ENCODE results near the gene DENND1B.

DNA sequence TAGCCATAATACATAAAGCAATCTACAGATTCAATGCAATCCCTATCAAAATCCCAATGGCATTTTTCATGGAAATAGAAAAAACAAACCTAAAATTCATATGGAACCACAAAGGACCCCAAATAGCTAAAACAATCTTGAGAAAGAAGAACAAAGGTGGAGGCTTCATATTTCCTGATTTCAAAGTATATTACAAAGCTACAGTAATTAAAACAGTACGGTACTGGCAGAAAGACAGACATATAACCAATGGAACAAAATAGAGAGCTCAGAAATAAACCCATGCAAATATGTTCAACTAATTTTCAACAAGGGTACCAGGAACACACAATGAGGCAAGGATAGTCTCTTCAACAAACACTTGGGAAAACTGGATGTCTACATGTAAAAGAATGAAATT is 87.0 kb downstream of the DENND1B start:
- TF ChIP-seq FOXA3 (CRISPR knock-in tag; conservative IDR thresholded peaks at IDR 0.05 in 1 of 2, IDR thresholded peaks at IDR 0.05 in 1 of 2), result no peak
- no peak for TF ChIP-seq CTCF (IDR thresholded peaks at IDR 0.05 in 2 of 3, conservative IDR thresholded peaks at IDR 0.05 in 1 of 3; ENCODE audit: insufficient read depth in 2 of 3, low read depth in 1 of 3, low read length in 3 of 3)
- no peak for TF ChIP-seq EP300 (IDR thresholded peaks at IDR 0.05; ENCODE audit: low read length)
- TF ChIP-seq TCF7L2 (IDR thresholded peaks at IDR 0.05; ENCODE audit: low read depth, low read length), result no peak
- no peak for TF ChIP-seq RBM22 (IDR thresholded peaks at IDR 0.05; ENCODE audit: low read depth, low read length, poor library complexity, severe bottlenecking)
- TF ChIP-seq, protein P1, sequence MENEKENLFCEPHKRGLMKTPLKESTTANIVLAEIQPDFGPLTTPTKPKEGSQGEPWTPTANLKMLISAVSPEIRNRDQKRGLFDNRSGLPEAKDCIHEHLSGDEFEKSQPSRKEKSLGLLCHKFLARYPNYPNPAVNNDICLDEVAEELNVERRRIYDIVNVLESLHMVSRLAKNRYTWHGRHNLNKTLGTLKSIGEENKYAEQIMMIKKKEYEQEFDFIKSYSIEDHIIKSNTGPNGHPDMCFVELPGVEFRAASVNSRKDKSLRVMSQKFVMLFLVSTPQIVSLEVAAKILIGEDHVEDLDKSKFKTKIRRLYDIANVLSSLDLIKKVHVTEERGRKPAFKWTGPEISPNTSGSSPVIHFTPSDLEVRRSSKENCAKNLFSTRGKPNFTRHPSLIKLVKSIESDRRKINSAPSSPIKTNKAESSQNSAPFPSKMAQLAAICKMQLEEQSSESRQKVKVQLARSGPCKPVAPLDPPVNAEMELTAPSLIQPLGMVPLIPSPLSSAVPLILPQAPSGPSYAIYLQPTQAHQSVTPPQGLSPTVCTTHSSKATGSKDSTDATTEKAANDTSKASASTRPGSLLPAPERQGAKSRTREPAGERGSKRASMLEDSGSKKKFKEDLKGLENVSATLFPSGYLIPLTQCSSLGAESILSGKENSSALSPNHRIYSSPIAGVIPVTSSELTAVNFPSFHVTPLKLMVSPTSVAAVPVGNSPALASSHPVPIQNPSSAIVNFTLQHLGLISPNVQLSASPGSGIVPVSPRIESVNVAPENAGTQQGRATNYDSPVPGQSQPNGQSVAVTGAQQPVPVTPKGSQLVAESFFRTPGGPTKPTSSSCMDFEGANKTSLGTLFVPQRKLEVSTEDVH (IDR thresholded peaks at IDR 0.05; ENCODE audit: low read depth, partially characterized antibody), result no peak
- no peak for TF ChIP-seq CREB5 (CRISPR knock-in tag; IDR thresholded peaks at IDR 0.05)
- no peak for TF ChIP-seq SMARCA4 (IDR thresholded peaks at IDR 0.05)
- no peak for TF ChIP-seq ZNF280B (CRISPR knock-in tag; IDR thresholded peaks at IDR 0.05)
